Breast epithelium (tissue), 3 donors: ENCODE data around the gene SPPL2B.
"Not testable (repeated sequence)": the region's sequence is repeated elsewhere in the genome, so short reads cannot be mapped to it uniquely, and the experiment has no call there.

Source experiments
- POLR2A ChIP-seq: fragments of 450-650 bp; IDR thresholded peaks from one replicate; pipeline ENCODE4 v1.6.1; 2016; ENCODE audit warnings: antibody characterized with exemption, mild to moderate bottlenecking, moderate library complexity
- POLR2AphosphoS5 ChIP-seq, 3 donors: sonication (generic); formaldehyde crosslinking; IDR thresholded peaks; one replicate each; pipeline ENCODE4 v1.6.1; 2017; ENCODE audit warnings: antibody characterized with exemption in 3 of 3
- TF ChIP-seq, protein P1 (sequence below), 3 donors: fragments of 450-650 bp; IDR thresholded peaks; one replicate each; pipeline ENCODE4 v1.5.1; 2016 to 2017; ENCODE audit warnings: antibody characterized with exemption in 3 of 3, mild to moderate bottlenecking in 3 of 3, moderate library complexity in 3 of 3

DNA sequence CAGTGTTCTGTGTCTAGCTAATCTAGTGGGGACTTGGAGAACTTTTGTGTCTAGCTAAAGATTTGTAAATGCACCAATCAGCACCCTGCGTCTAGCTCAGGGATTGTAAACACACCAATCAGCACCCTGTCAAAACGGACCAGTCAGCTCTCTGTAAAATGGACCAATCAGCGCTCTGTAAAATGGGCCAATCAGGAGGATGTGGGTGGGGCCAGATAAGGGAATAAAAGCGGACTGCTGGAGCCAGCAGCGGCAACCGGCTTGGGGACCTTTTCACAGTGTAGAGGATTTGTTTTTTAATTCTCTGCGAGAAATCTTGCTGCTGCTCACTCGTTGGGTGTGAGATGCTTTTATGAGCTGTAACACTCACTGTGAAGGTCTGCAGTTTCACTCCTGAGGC, 64.4 kb downstream of the SPPL2B start:
- TF ChIP-seq POLR2AphosphoS5 (IDR thresholded peaks at IDR 0.05); POLR2A: not testable (repeated sequence)
- TF ChIP-seq, protein P1, sequence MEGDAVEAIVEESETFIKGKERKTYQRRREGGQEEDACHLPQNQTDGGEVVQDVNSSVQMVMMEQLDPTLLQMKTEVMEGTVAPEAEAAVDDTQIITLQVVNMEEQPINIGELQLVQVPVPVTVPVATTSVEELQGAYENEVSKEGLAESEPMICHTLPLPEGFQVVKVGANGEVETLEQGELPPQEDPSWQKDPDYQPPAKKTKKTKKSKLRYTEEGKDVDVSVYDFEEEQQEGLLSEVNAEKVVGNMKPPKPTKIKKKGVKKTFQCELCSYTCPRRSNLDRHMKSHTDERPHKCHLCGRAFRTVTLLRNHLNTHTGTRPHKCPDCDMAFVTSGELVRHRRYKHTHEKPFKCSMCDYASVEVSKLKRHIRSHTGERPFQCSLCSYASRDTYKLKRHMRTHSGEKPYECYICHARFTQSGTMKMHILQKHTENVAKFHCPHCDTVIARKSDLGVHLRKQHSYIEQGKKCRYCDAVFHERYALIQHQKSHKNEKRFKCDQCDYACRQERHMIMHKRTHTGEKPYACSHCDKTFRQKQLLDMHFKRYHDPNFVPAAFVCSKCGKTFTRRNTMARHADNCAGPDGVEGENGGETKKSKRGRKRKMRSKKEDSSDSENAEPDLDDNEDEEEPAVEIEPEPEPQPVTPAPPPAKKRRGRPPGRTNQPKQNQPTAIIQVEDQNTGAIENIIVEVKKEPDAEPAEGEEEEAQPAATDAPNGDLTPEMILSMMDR (IDR thresholded peaks at IDR 0.05): not testable (repeated sequence)
